ENCODE measurements around the gene TCEANC2.

Gene TCEANC2

DNA sequence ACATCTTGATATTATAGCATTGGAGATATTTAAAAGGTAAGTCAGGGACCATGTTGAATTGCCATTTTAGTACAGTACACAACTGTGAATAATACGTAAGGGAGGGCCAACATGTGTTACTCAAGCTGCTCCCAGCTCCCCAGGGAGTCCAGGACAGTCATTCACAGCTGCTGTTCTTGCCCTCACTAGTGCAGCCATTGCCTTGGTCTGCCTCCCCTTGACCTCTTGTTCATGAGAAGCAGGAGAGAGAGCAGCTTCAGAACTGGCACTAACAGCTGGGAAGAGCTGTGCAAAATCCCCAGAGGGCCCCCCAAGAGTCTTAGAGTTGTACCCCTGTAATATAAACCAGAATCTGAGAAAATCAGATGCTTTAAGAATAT lies 16.4 kb downstream of the TCEANC2 start:
- Histone ChIP-seq H3K4me1 (ENCODE audit: control insufficient read depth in 1 of 2, insufficient read depth in 1 of 2, low read depth in 1 of 2, low read length in 1 of 2) (no peaks in the 10 kb centered on the region), H3K9me3 (no peaks in the 10 kb centered on the region), H3K27me3 (no peaks in the 10 kb centered on the region), H3K27ac (no peak overlapping the region), H3K36me3 (peaks cover 9% of the 10 kb centered on the region), H3K4me3 (ENCODE audit: low read depth in 1 of 2, low read length in 1 of 2) (no peak overlapping the region)
- TF ChIP-seq, protein P1, sequence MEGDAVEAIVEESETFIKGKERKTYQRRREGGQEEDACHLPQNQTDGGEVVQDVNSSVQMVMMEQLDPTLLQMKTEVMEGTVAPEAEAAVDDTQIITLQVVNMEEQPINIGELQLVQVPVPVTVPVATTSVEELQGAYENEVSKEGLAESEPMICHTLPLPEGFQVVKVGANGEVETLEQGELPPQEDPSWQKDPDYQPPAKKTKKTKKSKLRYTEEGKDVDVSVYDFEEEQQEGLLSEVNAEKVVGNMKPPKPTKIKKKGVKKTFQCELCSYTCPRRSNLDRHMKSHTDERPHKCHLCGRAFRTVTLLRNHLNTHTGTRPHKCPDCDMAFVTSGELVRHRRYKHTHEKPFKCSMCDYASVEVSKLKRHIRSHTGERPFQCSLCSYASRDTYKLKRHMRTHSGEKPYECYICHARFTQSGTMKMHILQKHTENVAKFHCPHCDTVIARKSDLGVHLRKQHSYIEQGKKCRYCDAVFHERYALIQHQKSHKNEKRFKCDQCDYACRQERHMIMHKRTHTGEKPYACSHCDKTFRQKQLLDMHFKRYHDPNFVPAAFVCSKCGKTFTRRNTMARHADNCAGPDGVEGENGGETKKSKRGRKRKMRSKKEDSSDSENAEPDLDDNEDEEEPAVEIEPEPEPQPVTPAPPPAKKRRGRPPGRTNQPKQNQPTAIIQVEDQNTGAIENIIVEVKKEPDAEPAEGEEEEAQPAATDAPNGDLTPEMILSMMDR (IDR thresholded peaks at IDR 0.05): no peak

DNA sequence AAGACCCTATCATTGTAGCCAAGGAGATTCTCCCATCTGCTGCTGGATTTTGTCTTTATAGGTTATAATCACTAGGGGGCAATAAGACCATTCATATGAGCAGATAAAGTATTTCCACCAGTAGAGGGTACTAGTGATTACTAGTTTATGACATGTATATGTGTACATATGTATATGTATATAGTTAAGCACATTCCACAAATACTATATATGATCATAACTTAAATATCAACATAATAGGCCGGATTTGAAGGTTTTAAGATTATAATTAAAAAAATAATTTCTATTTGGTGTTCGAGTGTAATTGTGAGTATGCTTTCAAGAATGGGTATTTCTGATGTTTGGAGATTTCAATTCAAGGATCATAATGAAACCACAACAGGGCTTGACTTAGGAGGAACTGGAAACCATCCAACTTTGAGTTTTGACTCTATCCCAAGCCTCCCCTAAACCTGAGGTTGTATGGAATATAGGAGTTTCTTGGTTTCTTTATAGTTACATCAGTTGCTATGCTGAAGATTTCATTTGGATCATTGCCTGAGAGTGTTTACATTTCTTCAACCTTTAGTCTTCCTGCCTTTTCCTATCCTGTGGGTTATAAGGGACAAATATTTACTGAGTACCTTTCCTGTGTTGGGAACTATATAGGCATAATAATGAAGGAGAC lies 16.9 kb downstream of the TCEANC2 start:
- peaks cover 14% of the 10 kb centered on the region for H3K36me3 ChIP-seq
- no peaks in the 10 kb centered on the region for H3K9me3 ChIP-seq
- H3K4me3 ChIP-seq (ENCODE audit: low read depth in 1 of 2, low read length in 1 of 2): no peak overlapping the region
- no peaks in the 10 kb centered on the region for H3K27me3 ChIP-seq
- no peaks in the 10 kb centered on the region for H3K4me1 ChIP-seq (ENCODE audit: control insufficient read depth in 1 of 2, insufficient read depth in 1 of 2, low read depth in 1 of 2, low read length in 1 of 2)
- H3K27ac ChIP-seq: no peak overlapping the region
- TF ChIP-seq, protein P1 (IDR thresholded peaks at IDR 0.05): no peak

DNA sequence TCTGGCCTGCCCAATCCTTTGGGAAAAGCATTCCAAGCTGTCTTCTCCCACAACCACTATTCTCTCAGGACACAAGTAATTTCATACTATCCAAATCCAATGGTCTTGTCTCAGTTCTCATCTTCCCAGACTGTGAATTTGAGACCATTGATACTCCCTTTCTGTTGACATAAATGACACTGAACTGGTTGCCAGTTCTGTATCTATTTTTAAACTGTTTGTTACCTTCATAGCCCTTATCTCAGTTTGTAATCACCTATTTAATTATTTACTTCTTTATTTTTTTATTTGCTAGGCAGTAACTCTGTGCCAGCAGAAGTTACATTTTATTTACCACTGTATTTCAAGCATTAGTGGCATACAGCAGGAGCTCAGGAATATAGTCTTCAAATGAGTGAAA lies 24.0 kb downstream of the TCEANC2 start:
- no peaks in the 10 kb centered on the region for H3K9me3 ChIP-seq
- no peak overlapping the region for H3K4me3 ChIP-seq (ENCODE audit: low read depth in 1 of 2, low read length in 1 of 2)
- H3K27ac ChIP-seq: no peak overlapping the region
- H3K36me3 ChIP-seq: peaks cover 12% of the 10 kb centered on the region
- TF ChIP-seq, protein P1 (IDR thresholded peaks at IDR 0.05): no peak
- no peaks in the 10 kb centered on the region for H3K4me1 ChIP-seq (ENCODE audit: control insufficient read depth in 1 of 2, insufficient read depth in 1 of 2, low read depth in 1 of 2, low read length in 1 of 2)
- H3K27me3 ChIP-seq: no peaks in the 10 kb centered on the region

DNA sequence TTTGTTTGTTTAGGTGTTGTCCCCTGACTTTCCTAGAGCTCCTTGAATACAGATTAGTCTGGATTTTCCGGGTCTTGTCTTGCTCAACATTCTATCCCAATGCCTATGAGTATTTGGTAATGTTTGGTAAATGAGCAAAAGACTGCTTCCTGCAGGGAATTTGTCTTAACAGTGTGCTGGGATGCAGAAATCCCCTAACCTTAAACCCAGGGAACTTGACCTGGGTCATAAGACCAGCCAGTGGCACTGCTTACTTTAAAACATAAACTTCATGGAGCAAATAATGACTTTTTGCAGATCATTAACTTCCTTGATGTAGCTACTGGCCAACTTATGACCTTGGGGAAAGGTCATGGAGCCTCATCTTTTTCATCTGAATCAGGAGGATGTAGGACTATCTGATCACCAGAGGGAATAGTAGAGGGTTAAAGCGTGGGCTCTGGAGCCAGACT lies 27.2 kb downstream of the TCEANC2 start:
- Histone ChIP-seq H3K27ac (no peak overlapping the region), H3K9me3 (no peaks in the 10 kb centered on the region), H3K4me1 (ENCODE audit: control insufficient read depth in 1 of 2, insufficient read depth in 1 of 2, low read depth in 1 of 2, low read length in 1 of 2) (no peaks in the 10 kb centered on the region), H3K27me3 (no peaks in the 10 kb centered on the region), H3K36me3 (peaks cover 7% of the 10 kb centered on the region), H3K4me3 (ENCODE audit: low read depth in 1 of 2, low read length in 1 of 2) (no peak overlapping the region)
- TF ChIP-seq, protein P1 (IDR thresholded peaks at IDR 0.05): no peak

DNA sequence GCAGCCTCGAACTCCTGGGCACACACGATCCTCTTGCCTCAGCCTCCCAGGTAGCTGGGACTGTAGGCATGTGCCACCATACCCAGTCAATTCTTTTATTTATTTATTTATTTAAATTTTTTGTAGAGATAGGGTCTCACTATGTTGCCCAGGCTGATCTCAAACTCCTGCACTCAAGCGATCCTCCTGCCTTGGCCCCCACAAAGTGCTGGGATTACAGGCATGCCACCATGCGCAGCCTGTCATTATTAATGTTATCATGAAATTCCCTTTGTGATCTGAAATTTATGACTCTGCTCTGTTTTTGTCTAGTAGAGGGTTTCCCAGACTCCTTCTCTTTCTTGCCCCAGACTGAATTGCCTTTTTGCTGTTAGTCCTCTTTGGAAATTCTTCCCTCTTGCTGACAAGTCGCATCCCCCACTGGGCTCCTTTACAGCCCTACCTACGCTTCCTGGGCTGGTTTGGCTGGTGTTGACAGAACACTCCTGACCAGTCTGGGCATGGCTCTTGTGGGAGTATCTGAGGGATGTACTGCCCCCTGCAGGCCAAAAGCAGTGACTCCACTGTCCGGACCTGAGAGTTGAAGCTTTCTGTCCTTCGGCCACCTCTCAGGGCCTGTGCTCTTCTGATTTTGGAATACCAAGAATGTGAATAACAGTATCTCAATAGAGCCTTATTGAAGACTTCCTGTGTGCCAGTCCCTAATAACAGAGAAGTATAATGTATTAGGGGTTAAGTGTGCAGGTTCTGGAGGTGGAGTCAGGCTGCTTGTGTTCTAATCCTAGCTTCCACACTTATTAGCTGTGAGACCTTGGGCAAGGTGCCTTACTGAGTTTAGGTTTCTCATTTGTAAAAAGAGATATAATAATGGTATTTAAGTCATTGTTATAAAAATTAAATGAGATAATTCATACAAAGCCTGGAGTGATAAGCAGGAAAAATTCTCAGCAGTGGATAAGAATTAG lies 28.2 kb downstream of the TCEANC2 start:
- H3K4me1 ChIP-seq (ENCODE audit: control insufficient read depth in 1 of 2, insufficient read depth in 1 of 2, low read depth in 1 of 2, low read length in 1 of 2): no peaks in the 10 kb centered on the region
- no peak overlapping the region for H3K27ac ChIP-seq
- no peaks in the 10 kb centered on the region for H3K9me3 ChIP-seq
- peaks cover 8% of the 10 kb centered on the region for H3K36me3 ChIP-seq
- no peaks in the 10 kb centered on the region for H3K27me3 ChIP-seq
- TF ChIP-seq, protein P1 (IDR thresholded peaks at IDR 0.05): peak; percentile 81
- no peak overlapping the region for H3K4me3 ChIP-seq (ENCODE audit: low read depth in 1 of 2, low read length in 1 of 2)
